Neural crest cell (in vitro differentiated cells): ENCODE results near the gene USP40. TPM values are rescaled to one million over a fixed set of nuclear protein-coding genes. Genes with fewer than 3 reads are reported as not detected.
"Not testable (repeated sequence)": the region's sequence is repeated elsewhere in the genome, so short reads cannot be mapped to it uniquely, and the experiment has no call there.

Experiments
- DNase-seq: peaks from one replicate; pipeline ENCODE4 v3.0.0; 2021; ENCODE audit warnings: low read depth, mixed read lengths, low spot score
- H3K27ac Mint-ChIP-seq: one replicate; pipeline ENCODE4 v1.8.0; 2021; ENCODE audit warnings: mild to moderate bottlenecking, mixed read lengths; ENCODE audit not compliant: unreplicated experiment
- H3K27me3 Mint-ChIP-seq: 2 replicates; pipeline ENCODE4 v1.8.0; 2021; ENCODE audit warnings: low read depth, mild to moderate bottlenecking, mixed read lengths
- H3K36me3 Mint-ChIP-seq: 2 replicates; pipeline ENCODE4 v1.8.0; 2021; ENCODE audit warnings: low read depth, mild to moderate bottlenecking, mixed read lengths
- H3K4me1 Mint-ChIP-seq: 2 replicates; pipeline ENCODE4 v1.8.0; 2021; ENCODE audit warnings: mixed read lengths
- H3K4me3 Mint-ChIP-seq: one replicate; pipeline ENCODE4 v1.8.0; 2021; ENCODE audit warnings: mild to moderate bottlenecking, mixed read lengths
- H3K9me3 Mint-ChIP-seq: 2 replicates; pipeline ENCODE4 v1.8.0; 2021; ENCODE audit warnings: mixed read lengths
- CTCF ChIP-seq: fragments of 200-600 bp; sonication (generic); conservative IDR thresholded peaks from 2 replicates; pipeline ENCODE4 v1.5.0; 2021; ENCODE audit warnings: antibody characterized with exemption, mild to moderate bottlenecking
- total RNA-seq: library from RNA; stranded (reverse); gene quantifications from 2 replicates; pipeline ENCODE4 v1.2.1, GENCODE V29; 2021

USP40 gene
- total RNA-seq, 1 donor from 2014 or later, result 25.3 TPM

- no peak for TF ChIP-seq CTCF
- Mint-ChIP-seq H3K4me1 (no peaks in the 10 kb centered on the region), H3K36me3 (no peaks in the 10 kb centered on the region)
These were observed 35.5 kb upstream of the USP40 start for GRCh38 chr2:233602076-233602475.

GRCh38 chr2:233600386-233600785, 33.8 kb upstream of the USP40 start:
- H3K27ac Mint-ChIP-seq, result no peak overlapping the region
- no peak for DNase-seq
- TF ChIP-seq CTCF, result no peak
- H3K36me3 Mint-ChIP-seq, result no peaks in the 10 kb centered on the region
- H3K9me3 Mint-ChIP-seq, result peaks cover 9% of the 10 kb centered on the region
- no peaks in the 10 kb centered on the region for H3K4me1 Mint-ChIP-seq
- H3K4me3 Mint-ChIP-seq, result no peak overlapping the region
- peaks cover 4% of the 10 kb centered on the region for H3K27me3 Mint-ChIP-seq

More at GRCh38 chr2:233602076-233602475, 35.5 kb upstream of the USP40 start:
- DNase-seq, result no peak
- H3K9me3 Mint-ChIP-seq, result peaks cover 6% of the 10 kb centered on the region
- no peak overlapping the region for H3K4me3 Mint-ChIP-seq
- H3K27me3 Mint-ChIP-seq, result peaks cover 4% of the 10 kb centered on the region
- no peak overlapping the region for H3K27ac Mint-ChIP-seq

GRCh38 chr2:233598952-233599351, 32.4 kb upstream of the USP40 start:
- Mint-ChIP-seq H3K36me3 (no peaks in the 10 kb centered on the region), H3K27ac (no peak overlapping the region), H3K4me3 (no peak overlapping the region), H3K9me3 (peaks cover 6% of the 10 kb centered on the region), H3K27me3 (peaks cover 4% of the 10 kb centered on the region), H3K4me1 (no peaks in the 10 kb centered on the region)
- TF ChIP-seq CTCF, result no peak
- DNase-seq, result no peak

- H3K36me3 Mint-ChIP-seq, result no peaks in the 10 kb centered on the region
- TF ChIP-seq CTCF, result no peak
- H3K27ac Mint-ChIP-seq, result no peak overlapping the region
- peaks cover 5% of the 10 kb centered on the region for H3K4me1 Mint-ChIP-seq
- no peak overlapping the region for H3K4me3 Mint-ChIP-seq
- H3K9me3 Mint-ChIP-seq, result peaks cover 3% of the 10 kb centered on the region
- no peak for DNase-seq
- H3K27me3 Mint-ChIP-seq, result peaks cover 4% of the 10 kb centered on the region
These were observed 30.9 kb upstream of the USP40 start for GRCh38 chr2:233597522-233597921.

- Mint-ChIP-seq H3K4me1 (peaks cover 5% of the 10 kb centered on the region), H3K27ac (no peak overlapping the region), H3K36me3 (no peaks in the 10 kb centered on the region), H3K9me3 (peaks cover 3% of the 10 kb centered on the region), H3K27me3 (no peaks in the 10 kb centered on the region), H3K4me3 (no peak overlapping the region)
- no peak for DNase-seq
- TF ChIP-seq CTCF, result no peak
These were observed 26.6 kb upstream of the USP40 start for GRCh38 chr2:233593201-233593600.

- not testable (repeated sequence) for H3K27me3 Mint-ChIP-seq, H3K27ac Mint-ChIP-seq, H3K4me3 Mint-ChIP-seq, DNase-seq, H3K4me1 Mint-ChIP-seq, H3K9me3 Mint-ChIP-seq, H3K36me3 Mint-ChIP-seq
These were observed 26.1 kb upstream of the USP40 start for GRCh38 chr2:233592706-233593105.
